Thyroid gland (tissue), 4 donors: ENCODE results near the gene RERG. TPM values are rescaled to one million over a fixed set of nuclear protein-coding genes. Genes with fewer than 3 reads are reported as not detected.

ENCODE experiments used
- DNase-seq, 2 donors: peaks; one replicate each; pipeline ENCODE4 v3.0.0-alpha.2; 2019
- H3K27ac ChIP-seq, 3 donors: fragments of 200-600 bp; sonication (generic); 1 replicate in 2 of 3; 2 replicates in 1 of 3; pipeline ENCODE4 v1.5.1; 2016 to 2019; ENCODE audit warnings: mild to moderate bottlenecking in 1 of 3, moderate library complexity in 1 of 3
- H3K27me3 ChIP-seq: fragments of 200-600 bp; sonication (generic); one replicate; pipeline ENCODE4 v1.5.1; 2019
- H3K36me3 ChIP-seq, 2 donors: fragments of 200-600 bp; sonication (generic); one replicate each; pipeline ENCODE4 v1.5.1; 2016 to 2019
- H3K4me1 ChIP-seq, 2 donors: fragments of 200-600 bp; sonication (generic); one replicate each; pipeline ENCODE4 v1.5.1; 2017 to 2019
- H3K4me3 ChIP-seq, 3 donors: fragments of 200-600 bp; sonication (generic); replicated peaks in 1 of 3; 1 replicate in 2 of 3; 2 replicates in 1 of 3; pipeline ENCODE4 v1.5.1; 2016; ENCODE audit warnings: mild to moderate bottlenecking in 1 of 3
- H3K9me3 ChIP-seq: fragments of 200-600 bp; sonication (generic); one replicate; pipeline ENCODE4 v1.5.1; 2017
- CTCF ChIP-seq, 6 experiments: fragments of 200-600 bp in 3 of 6; fragments of 450-650 bp in 3 of 6; sonication (generic) in 3 of 6; IDR thresholded peaks; one replicate each; pipeline ENCODE4 v1.5.1; 2016 to 2019; ENCODE audit warnings: antibody characterized with exemption in 6 of 6, mild to moderate bottlenecking in 2 of 6, inconsistent platforms in 1 of 6, moderate library complexity in 1 of 6
- POLR2A ChIP-seq, 2 donors: fragments of 450-650 bp; IDR thresholded peaks; one replicate each; pipeline ENCODE4 v1.6.1; 2017; ENCODE audit warnings: antibody characterized with exemption in 2 of 2, mild to moderate bottlenecking in 2 of 2, moderate library complexity in 1 of 2
- WGBS, 2 donors: methylation state at CpG; one replicate each; pipeline ENCODE4 v1.1.5; 2017; 5-methylcytosine and 5-hydroxymethylcytosine counted together
- intact Hi-C: fragments of 100-400 bp; cut with DNase I; formaldehyde crosslinking; loops from one replicate; pipeline ENCODE4 v1.15.1; 2023
- total RNA-seq, 4 donors: library from RNA; depleted of rRNA; stranded (reverse); fragments of >200 nt; gene quantifications; one replicate each; pipeline ENCODE4 v1.2.3, GENCODE V29; 2016

Gene RERG
- total RNA-seq, 4 donors from 2014 or later = 2.7 to 13.2 (median 4.9) TPM

- intact Hi-C loops = no loop called here
- Histone ChIP-seq H3K36me3 (no peaks in the 10 kb centered on the region), H3K4me3 (no peak overlapping the region), H3K4me1 (no peaks in the 10 kb centered on the region), H3K27me3 (no peaks in the 10 kb centered on the region), H3K9me3 (no peaks in the 10 kb centered on the region), H3K27ac (no peak overlapping the region)
- no peak for DNase-seq
- TF ChIP-seq POLR2A (IDR thresholded peaks at IDR 0.05) (no peak), CTCF (IDR thresholded peaks at IDR 0.05) (no peak)
Measured at GRCh38 chr12:15143467-15143866, 77.8 kb downstream of the RERG start.

- Histone ChIP-seq H3K9me3 (no peaks in the 10 kb centered on the region), H3K36me3 (no peaks in the 10 kb centered on the region), H3K4me3 (no peak overlapping the region), H3K27me3 (no peaks in the 10 kb centered on the region), H3K27ac (no peak overlapping the region), H3K4me1 (no peaks in the 10 kb centered on the region)
- DNase-seq = no peak
- TF ChIP-seq CTCF (IDR thresholded peaks at IDR 0.05) = no peak
- no peak for TF ChIP-seq POLR2A (IDR thresholded peaks at IDR 0.05)
- intact Hi-C loops = no loop called here
- 83 to 93% methylated on average over 2 of the region's 2 CpGs for WGBS, 2 donors
Measured at GRCh38 chr12:15142711-15143110, 78.5 kb downstream of the RERG start.

GRCh38 chr12:15131431-15131830, 89.8 kb downstream of the RERG start:
- intact Hi-C loops = no loop called here
- 65 to 74% methylated on average over 3 of the region's 3 CpGs for WGBS, 2 donors
- H3K9me3 ChIP-seq = no peaks in the 10 kb centered on the region
- no peak overlapping the region for H3K4me3 ChIP-seq
- no peaks in the 10 kb centered on the region for H3K36me3 ChIP-seq
- DNase-seq = no peak
- no peaks in the 10 kb centered on the region for H3K4me1 ChIP-seq
- H3K27ac ChIP-seq = no peak overlapping the region
- no peak for TF ChIP-seq CTCF (IDR thresholded peaks at IDR 0.05)
- TF ChIP-seq POLR2A (IDR thresholded peaks at IDR 0.05) = no peak
- no peaks in the 10 kb centered on the region for H3K27me3 ChIP-seq

GRCh38 chr12:15130541-15130940, 90.7 kb downstream of the RERG start:
- no peak overlapping the region for H3K27ac ChIP-seq
- no peak overlapping the region for H3K4me3 ChIP-seq
- H3K9me3 ChIP-seq = no peaks in the 10 kb centered on the region
- TF ChIP-seq CTCF (IDR thresholded peaks at IDR 0.05) (no peak), POLR2A (IDR thresholded peaks at IDR 0.05) (no peak)
- no peak for DNase-seq
- H3K4me1 ChIP-seq = no peaks in the 10 kb centered on the region
- no peaks in the 10 kb centered on the region for H3K27me3 ChIP-seq
- H3K36me3 ChIP-seq = no peaks in the 10 kb centered on the region
- intact Hi-C loops = no loop called here

GRCh38 chr12:15123401-15123800, 97.8 kb downstream of the RERG start:
- H3K36me3 ChIP-seq = no peaks in the 10 kb centered on the region
- no peaks in the 10 kb centered on the region for H3K4me1 ChIP-seq
- H3K4me3 ChIP-seq = no peak overlapping the region
- no peaks in the 10 kb centered on the region for H3K27me3 ChIP-seq
- intact Hi-C loops = no loop called here
- no peaks in the 10 kb centered on the region for H3K9me3 ChIP-seq
- no peak overlapping the region for H3K27ac ChIP-seq
- no peak for DNase-seq
- TF ChIP-seq POLR2A (IDR thresholded peaks at IDR 0.05) = no peak
- no peak for TF ChIP-seq CTCF (IDR thresholded peaks at IDR 0.05)
